Skeletal muscle tissue (tissue), 4 donors: ENCODE measurements around the gene MMP25. TPM values are rescaled to one million over a fixed set of nuclear protein-coding genes. Genes with fewer than 3 reads are reported as not detected.
A peak's percentile ranks its signal among the peaks of the same experiment; 100 is the strongest.

Source experiments
- H3K27ac ChIP-seq: one replicate; pipeline ENCODE4 v1.7.0; 2013; ENCODE audit warnings: mild to moderate bottlenecking, low read depth, low read length, inconsistent platforms
- H3K27me3 ChIP-seq, 3 donors: one replicate each; pipeline ENCODE4 v1.7.0; 2013; ENCODE audit warnings: low read length in 3 of 3; ENCODE audit not compliant: control insufficient read depth in 3 of 3, insufficient read depth in 3 of 3
- H3K36me3 ChIP-seq, 3 donors: one replicate each; pipeline ENCODE4 v1.7.0; 2013; ENCODE audit warnings: low read length in 3 of 3; ENCODE audit not compliant: control insufficient read depth in 3 of 3, insufficient read depth in 3 of 3
- H3K4me1 ChIP-seq, 3 donors: one replicate each; pipeline ENCODE4 v1.7.0; 2013; ENCODE audit warnings: low read length in 3 of 3, mild to moderate bottlenecking in 3 of 3; ENCODE audit not compliant: control insufficient read depth in 3 of 3, insufficient read depth in 3 of 3
- H3K4me3 ChIP-seq, 3 donors: one replicate each; pipeline ENCODE4 v1.7.0; 2013; ENCODE audit warnings: low read length in 3 of 3
- H3K9ac ChIP-seq, 3 donors: one replicate each; pipeline ENCODE4 v1.7.0; 2013; ENCODE audit warnings: low read length in 3 of 3, mild to moderate bottlenecking in 3 of 3, moderate library complexity in 2 of 3, low read depth in 1 of 3
- H3K9me3 ChIP-seq, 3 donors: one replicate each; pipeline ENCODE4 v1.7.0; 2013; ENCODE audit warnings: low read length in 3 of 3; ENCODE audit not compliant: control insufficient read depth in 3 of 3
- total RNA-seq: library from RNA; depleted of rRNA; stranded (reverse); fragments of >200 nt; gene quantifications from one replicate; pipeline ENCODE4 v1.2.3, GENCODE V29; 2014
- donor health status: Osteomylitis.

Gene MMP25
- total RNA-seq, 1 donor from 2014 or later = 0.52 TPM

DNA sequence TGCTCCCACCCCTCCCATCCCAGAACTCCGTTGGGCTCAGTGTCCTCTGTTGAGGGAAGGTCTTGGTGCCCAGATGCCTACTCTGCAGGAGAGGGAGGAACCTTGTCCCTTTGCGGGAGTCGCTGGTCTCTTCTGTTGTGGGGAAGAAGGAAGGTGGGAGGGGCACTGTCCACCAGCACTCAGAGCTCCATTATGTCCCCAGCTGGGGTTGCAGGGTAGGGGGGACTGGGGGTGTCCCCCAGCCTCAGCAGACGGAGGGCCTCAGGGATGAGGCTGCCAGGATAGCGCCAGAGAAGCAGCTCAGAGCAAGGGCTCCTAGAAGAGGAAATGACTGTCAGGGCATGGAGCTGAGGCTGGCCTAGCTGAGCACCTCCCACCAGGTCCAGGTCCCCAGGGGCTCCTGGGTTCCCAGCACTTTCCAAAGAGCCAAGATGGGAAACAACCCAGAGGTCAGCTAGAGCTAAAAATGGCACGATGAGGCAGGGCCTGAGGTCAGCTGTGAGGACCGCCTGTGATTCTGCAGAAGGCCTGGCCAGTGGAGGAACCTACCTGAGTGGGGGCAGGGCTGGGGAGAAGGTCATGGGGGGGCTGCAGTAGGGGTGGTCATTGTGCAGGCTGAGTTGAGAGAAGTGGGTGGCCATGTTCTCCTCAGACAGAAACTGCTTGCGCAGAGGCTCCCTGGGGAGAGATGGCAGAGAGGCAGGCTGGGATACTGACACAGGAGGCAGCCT is 23.5 kb upstream of the MMP25 start:
- no peaks in the 10 kb centered on the region for H3K9me3 ChIP-seq
- H3K4me3 ChIP-seq = peak overlapping the region; percentile 85 to 96 (median 92)
- H3K4me1 ChIP-seq = peaks cover 35 to 47% (median 38%) of the 10 kb centered on the region in 3 donors
- peak overlapping the region; percentile 97 for H3K27ac ChIP-seq
- peak overlapping the region; percentile 85 to 95 (median 89) for H3K9ac ChIP-seq
- peaks cover 14 to 23% (median 19%) of the 10 kb centered on the region in 3 donors for H3K36me3 ChIP-seq
- H3K27me3 ChIP-seq = peaks cover 8 to 9% (median 9%) of the 10 kb centered on the region in 3 donors

GRCh38 chr16:3023415-3023668 is 23.0 kb upstream of the MMP25 start:
- Histone ChIP-seq H3K4me1 (peaks cover 33 to 43% (median 38%) of the 10 kb centered on the region in 3 donors), H3K9ac (peak overlapping the region; percentile 85 to 95 (median 89))

GRCh38 chr16:3023669-3024478 is 22.5 kb upstream of the MMP25 start, which contains the start of the genes HCFC1R1 and THOC6:
TSS of gene HCFC1R1 (minus strand) at chr16:3023942. CDS start at chr16:3023941, 1 bp downstream.
TSS of gene THOC6 (plus strand) at chr16:3024035. CDS start at chr16:3024327, 292 bp downstream.
- peaks cover 36 to 48% (median 38%) of the 10 kb centered on the region in 3 donors for H3K4me1 ChIP-seq
- peaks cover 14 to 23% (median 19%) of the 10 kb centered on the region in 3 donors for H3K36me3 ChIP-seq
- peaks cover 3 to 4% (median 4%) of the 10 kb centered on the region in 3 donors for H3K27me3 ChIP-seq
- H3K9me3 ChIP-seq = no peaks in the 10 kb centered on the region
- peak within 1 kb of the TSS; percentile 85 to 95 (median 89) for H3K9ac ChIP-seq
- H3K4me3 ChIP-seq = peak within 1 kb of the TSS; percentile 85 to 96 (median 92)
- H3K27ac ChIP-seq = peak within 1 kb of the TSS; percentile 97

More at GRCh38 chr16:3023415-3023668, 23.0 kb upstream of the MMP25 start:
- peak overlapping the region; percentile 97 for H3K27ac ChIP-seq
- peaks cover 14 to 23% (median 19%) of the 10 kb centered on the region in 3 donors for H3K36me3 ChIP-seq
- H3K27me3 ChIP-seq = peaks cover 4% of the 10 kb centered on the region in 3 donors
- no peaks in the 10 kb centered on the region for H3K9me3 ChIP-seq
- H3K4me3 ChIP-seq = peak overlapping the region; percentile 85 to 96 (median 92)

DNA sequence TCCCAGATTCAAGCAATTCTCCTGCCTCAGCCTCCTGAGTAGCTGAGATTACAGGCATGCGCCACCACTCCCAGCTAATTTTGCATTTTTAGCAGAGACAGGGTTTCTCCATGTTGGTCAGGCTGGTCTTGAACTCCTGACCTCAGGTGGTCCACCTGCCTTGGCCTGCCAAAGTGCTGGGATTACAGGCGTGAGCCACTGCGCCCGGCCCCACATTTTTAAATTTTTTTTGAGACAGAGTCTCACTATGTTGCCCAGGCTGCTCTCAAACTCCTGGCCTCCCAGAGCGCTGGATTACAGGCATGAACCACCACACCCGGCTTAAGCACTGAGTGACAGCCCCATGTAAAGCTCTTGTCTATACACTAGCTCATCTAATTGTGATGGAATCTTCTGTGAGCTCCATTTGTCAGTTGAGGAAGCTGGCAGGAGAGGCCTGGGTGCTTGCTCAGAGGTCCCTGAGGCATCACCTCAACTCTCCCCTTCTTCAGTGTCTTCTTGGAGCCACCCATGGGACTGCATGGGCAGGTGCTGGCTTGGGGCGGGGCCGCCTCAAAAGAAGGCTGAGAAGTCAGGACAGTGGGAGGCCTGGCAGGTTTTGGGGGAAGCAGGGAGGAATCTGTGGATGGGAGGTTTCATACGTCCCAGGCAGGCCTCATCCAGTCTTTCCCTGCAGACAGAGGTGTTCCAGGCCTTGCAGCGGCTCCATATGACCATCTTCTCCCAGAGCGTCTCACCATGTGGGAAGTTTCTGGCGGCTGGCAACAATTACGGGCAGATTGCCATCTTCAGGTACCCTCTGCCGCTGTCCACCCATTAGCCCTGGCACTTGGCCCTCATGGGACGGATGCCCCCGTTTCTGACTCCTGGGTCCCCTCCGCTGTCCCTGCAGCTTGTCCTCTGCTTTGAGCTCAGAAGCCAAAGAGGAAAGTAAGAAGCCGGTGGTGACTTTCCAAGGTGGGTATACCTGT is 21.0 kb upstream of the MMP25 start:
- Histone ChIP-seq H3K4me1 (peaks cover 34 to 50% (median 40%) of the 10 kb centered on the region in 3 donors), H3K27ac (no peak overlapping the region), H3K36me3 (peaks cover 14 to 23% (median 19%) of the 10 kb centered on the region in 3 donors), H3K9me3 (no peaks in the 10 kb centered on the region), H3K9ac (no peak overlapping the region), H3K4me3 (no peak overlapping the region), H3K27me3 (peaks cover 18 to 19% (median 19%) of the 10 kb centered on the region in 3 donors)

DNA sequence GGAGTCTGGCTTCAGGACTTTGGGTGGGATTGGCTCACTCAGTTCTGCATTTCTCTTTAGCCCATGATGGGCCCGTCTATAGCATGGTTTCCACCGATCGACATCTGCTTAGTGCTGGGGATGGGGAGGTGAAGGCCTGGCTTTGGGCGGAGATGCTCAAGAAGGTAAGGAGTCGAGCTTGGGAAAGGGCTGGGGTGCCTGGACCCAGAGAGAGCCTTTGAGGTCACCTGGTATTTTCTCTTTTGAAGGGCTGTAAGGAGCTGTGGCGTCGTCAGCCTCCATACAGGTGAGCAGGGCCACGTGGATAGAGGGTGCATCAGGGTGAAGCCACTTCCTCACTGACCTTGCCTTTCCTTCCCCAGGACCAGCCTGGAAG is 20.4 kb upstream of the MMP25 start:
- Histone ChIP-seq H3K36me3 (peaks cover 14 to 23% (median 19%) of the 10 kb centered on the region in 3 donors), H3K4me3 (no peak overlapping the region), H3K27ac (no peak overlapping the region), H3K9me3 (no peaks in the 10 kb centered on the region), H3K27me3 (peaks cover 23 to 25% (median 25%) of the 10 kb centered on the region in 3 donors), H3K4me1 (peaks cover 30 to 46% (median 38%) of the 10 kb centered on the region in 3 donors), H3K9ac (no peak overlapping the region)

DNA sequence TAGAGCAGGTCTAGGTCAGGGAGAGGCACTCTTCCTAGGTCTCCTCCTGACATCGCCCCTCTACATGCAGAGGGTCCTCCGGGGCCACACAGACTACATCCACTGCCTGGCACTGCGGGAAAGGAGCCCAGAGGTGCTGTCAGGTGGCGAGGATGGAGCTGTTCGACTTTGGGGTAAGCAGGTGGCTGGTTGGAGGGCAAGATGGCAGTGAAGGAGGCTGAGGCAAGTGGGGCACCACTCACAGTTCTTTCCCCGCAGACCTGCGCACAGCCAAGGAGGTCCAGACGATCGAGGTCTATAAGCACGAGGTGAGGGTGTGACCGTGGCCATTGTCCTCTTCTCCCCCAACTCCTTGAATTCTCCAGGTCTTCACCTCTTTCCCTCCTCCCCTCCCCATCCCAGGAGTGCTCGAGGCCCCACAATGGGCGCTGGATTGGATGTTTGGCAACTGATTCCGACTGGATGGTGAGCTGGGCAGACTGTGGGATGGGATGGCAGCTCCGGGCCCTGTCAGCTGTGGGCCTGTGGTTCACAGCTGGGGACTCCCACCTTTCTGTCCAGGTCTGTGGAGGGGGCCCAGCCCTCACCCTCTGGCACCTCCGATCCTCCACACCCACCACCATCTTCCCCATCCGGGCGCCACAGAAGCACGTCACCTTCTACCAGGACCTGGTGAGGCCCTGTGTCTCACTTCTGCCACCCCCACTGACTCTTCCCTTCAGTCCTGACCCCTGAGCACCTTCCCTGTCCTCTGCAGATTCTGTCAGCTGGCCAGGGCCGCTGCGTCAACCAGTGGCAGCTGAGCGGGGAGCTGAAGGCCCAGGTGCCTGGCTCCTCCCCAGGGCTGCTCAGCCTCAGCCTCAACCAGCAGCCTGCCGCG is 19.5 kb upstream of the MMP25 start:
- H3K4me3 ChIP-seq = no peak overlapping the region
- H3K9me3 ChIP-seq = no peaks in the 10 kb centered on the region
- H3K27ac ChIP-seq = no peak overlapping the region
- H3K9ac ChIP-seq = peak overlapping the region in 1 of 3 donors; percentile 40
- H3K36me3 ChIP-seq = peaks cover 14 to 20% (median 19%) of the 10 kb centered on the region in 3 donors
- peaks cover 26 to 31% (median 27%) of the 10 kb centered on the region in 3 donors for H3K27me3 ChIP-seq
- H3K4me1 ChIP-seq = peaks cover 22 to 38% (median 33%) of the 10 kb centered on the region in 3 donors

DNA sequence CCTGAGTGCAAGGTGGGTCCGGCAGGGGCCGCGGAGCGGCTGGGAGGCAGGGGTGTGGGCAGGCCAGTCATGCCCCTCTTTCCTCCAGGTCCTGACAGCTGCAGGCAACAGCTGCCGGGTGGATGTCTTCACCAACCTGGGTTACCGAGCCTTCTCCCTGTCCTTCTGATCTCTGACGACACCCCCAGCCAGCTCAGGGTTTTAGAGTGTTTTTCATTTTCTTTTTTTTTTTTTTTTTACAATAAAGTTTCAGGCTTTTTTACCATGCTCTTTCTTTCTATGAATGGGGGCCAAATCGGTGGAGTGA is 18.9 kb upstream of the MMP25 start:
- Histone ChIP-seq H3K27ac (no peak overlapping the region), H3K27me3 (peaks cover 29 to 36% (median 29%) of the 10 kb centered on the region in 3 donors), H3K9me3 (no peaks in the 10 kb centered on the region), H3K36me3 (peaks cover 14 to 19% (median 19%) of the 10 kb centered on the region in 3 donors), H3K4me3 (no peak overlapping the region), H3K9ac (peak overlapping the region in 1 of 3 donors; percentile 40), H3K4me1 (peaks cover 16 to 33% (median 27%) of the 10 kb centered on the region in 3 donors)

GRCh38 chr16:3027983-3028715 is 18.2 kb upstream of the MMP25 start:
- H3K9ac ChIP-seq = no peak overlapping the region
- peaks cover 14 to 19% (median 19%) of the 10 kb centered on the region in 3 donors for H3K36me3 ChIP-seq
- no peaks in the 10 kb centered on the region for H3K9me3 ChIP-seq
- H3K4me1 ChIP-seq = peaks cover 9 to 26% (median 20%) of the 10 kb centered on the region in 3 donors
- no peak overlapping the region for H3K4me3 ChIP-seq
- no peak overlapping the region for H3K27ac ChIP-seq
- H3K27me3 ChIP-seq = peaks cover 30 to 41% (median 32%) of the 10 kb centered on the region in 3 donors
